HG03571 (cell line): Measurements from ENCODE around the gene MALL.
"Not testable (repeated sequence)": the region's sequence is repeated elsewhere in the genome, so short reads cannot be mapped to it uniquely, and the experiment has no call there.

Source experiments
- ATAC-seq: cut with Tn5 transposase; IDR thresholded peaks from one replicate; pipeline ENCODE4 v1.9.1; 2021; ENCODE audit not compliant: unreplicated experiment

The MALL gene

GRCh38 chr2:110054521-110055407, 60.9 kb downstream of the MALL start:
- not testable (repeated sequence) for ATAC-seq

GRCh38 chr2:110053688-110054087, 61.9 kb downstream of the MALL start:
- not testable (repeated sequence) for ATAC-seq

GRCh38 chr2:110052166-110052565, 63.5 kb downstream of the MALL start:
- ATAC-seq = not testable (repeated sequence)

GRCh38 chr2:110050222-110050621, 65.4 kb downstream of the MALL start:
- not testable (repeated sequence) for ATAC-seq

GRCh38 chr2:110049769-110050168, 65.9 kb downstream of the MALL start:
- ATAC-seq = not testable (repeated sequence)

GRCh38 chr2:110048255-110049197, 67.1 kb downstream of the MALL start:
- not testable (repeated sequence) for ATAC-seq

GRCh38 chr2:110047225-110047624, 68.4 kb downstream of the MALL start:
- not testable (repeated sequence) for ATAC-seq

GRCh38 chr2:110041941-110042660, 73.5 kb downstream of the MALL start:
- not testable (repeated sequence) for ATAC-seq

- ATAC-seq = not testable (repeated sequence)
These were observed 78.3 kb downstream of the MALL start for GRCh38 chr2:110037336-110037735.

GRCh38 chr2:110035384-110035783, 80.2 kb downstream of the MALL start:
- not testable (repeated sequence) for ATAC-seq

GRCh38 chr2:110034935-110035334, 80.7 kb downstream of the MALL start:
- not testable (repeated sequence) for ATAC-seq
